Islet of Langerhans (tissue), 1 donor: ENCODE measurements around the gene TTLL6.
"Not testable (repeated sequence)": the region's sequence is repeated elsewhere in the genome, so short reads cannot be mapped to it uniquely, and the experiment has no call there.

Source experiments
- FAIRE-seq: peaks from one replicate; lab custom pipeline; 2011; peaks lifted over from hg19 to GRCh38; lab: Jason Lieb, UNC

TTLL6 gene

DNA sequence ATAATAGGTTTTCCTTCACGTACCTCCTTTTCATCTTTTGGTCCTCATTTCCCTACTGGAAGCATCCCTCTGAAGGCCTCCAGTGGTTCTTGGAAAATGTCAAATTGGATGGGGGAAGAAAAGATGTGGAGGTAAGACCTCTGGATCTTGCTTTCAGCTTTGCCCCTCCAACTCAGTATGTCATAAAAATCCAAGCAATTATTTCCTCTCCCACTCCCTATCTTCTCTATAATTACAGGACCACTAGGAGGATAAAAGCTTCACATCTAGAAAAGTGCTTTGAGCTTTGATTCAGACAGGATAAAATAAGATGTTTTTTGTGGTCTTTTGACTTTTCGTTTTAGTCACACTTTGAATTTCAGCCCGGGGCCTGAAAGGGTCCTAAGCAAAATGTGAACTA lies 1.7 kb downstream of the TTLL6 start:
- no peak for FAIRE-seq

DNA sequence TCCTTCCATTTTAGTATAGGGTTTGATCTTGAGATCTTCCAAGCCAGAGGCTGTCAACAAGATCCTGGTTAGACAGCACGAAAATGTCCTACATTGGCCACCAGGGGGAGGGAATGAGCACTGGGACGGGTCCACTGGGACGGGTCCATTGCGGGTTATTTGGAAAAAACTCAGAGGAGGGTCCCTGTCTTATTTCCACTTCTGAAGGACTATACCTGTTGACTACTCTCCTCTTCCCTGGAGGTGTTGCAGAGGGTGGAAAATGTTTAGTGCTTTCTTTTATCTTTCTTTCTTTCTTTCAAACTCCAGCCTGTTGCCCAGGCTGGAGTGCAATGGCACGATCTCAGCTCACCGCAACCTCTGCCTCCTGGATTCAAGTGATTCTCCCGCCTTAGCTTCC lies 2.5 kb downstream of the TTLL6 start:
- no peak for FAIRE-seq

DNA sequence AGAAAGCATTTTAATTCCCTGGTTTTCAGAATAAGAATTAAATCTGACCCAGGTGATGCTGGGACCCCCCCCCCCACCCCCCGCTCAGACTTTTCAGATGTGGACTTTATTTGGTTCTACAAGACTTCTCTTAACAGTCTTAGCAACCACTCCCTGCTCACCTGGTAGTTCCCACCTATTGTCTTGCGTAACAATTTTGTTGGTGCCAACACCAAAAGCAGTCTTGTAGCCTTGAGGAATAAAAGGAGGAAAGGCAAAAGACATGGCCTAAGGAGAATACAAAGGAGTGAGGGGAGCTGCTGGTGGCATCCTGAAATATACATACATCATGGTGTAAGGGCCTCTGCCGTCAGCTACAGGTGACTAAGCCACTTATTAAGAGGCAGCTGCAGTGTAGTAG lies 5.0 kb downstream of the TTLL6 start:
- no peak for FAIRE-seq

DNA sequence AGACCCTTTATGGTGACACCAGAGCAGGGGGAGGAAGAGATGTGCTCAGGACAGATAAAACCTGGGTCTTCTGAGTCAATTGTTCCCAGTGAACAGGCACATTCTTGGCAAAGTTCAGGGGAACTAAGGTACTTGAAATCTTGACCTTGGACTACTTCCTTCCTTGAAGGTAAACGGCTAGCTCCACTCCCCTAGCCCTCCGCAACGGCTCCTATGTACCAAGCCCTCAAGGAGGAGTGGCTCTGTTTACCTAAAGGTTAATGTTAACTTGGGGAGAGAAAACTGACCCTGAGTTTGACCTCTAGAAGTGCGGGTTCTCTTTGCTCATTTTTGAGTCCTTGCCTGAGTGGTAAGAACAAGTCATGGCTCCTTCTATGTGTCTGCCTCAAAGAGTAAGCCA lies 7.8 kb downstream of the TTLL6 start:
- FAIRE-seq: no peak

DNA sequence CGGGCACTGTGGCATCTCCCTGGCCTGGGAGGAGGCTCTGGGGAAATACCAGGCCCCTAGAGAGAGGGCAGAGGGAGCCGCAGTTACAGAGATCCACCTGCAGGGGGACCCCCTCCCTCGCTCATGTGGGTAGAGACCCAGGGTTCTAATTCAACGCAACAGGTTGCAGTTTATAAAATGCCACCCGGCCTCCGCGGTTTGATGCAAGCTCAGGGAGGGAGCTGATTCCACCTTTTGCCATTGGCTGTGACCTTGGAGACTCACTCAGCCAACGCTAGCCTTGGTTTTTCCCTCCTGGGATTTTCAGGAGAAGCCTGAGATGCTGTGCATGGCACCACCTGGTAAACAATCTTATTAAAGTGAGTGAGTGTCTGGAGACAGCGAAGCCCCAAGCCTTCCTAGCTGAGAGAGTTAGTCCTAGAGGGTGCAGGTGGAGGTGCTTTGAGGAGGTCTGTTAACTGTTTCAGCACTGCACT lies 12.1 kb downstream of the TTLL6 start:
- FAIRE-seq: no peak

DNA sequence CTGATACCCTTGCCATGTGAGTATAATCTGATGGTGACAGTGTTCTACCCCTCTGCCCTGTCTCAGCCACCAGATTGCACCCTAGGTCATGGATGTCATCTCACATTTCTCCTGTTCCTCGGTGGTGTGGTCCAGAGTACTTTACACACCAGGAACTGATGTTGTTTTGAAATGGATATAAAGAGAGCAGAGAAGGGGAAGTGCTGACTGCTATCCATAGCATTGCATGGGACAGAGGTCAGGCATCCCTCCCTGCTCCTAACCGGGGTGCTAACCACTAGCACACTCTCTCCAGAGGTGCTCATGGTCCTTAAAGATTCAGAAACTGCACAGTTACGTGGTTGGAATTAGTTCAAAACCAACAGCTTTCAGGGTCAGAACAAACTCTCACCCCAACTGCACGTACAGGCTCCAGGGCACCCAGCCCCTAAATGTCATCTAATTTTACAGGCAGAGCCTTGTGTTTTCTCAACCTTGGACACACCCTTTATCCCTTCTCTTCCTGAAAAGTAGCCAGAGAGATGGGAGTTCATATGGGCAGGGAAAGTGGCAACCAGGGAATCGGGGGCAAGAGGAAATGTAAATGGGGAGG lies 16.3 kb downstream of the TTLL6 start:
- FAIRE-seq: no peak

DNA sequence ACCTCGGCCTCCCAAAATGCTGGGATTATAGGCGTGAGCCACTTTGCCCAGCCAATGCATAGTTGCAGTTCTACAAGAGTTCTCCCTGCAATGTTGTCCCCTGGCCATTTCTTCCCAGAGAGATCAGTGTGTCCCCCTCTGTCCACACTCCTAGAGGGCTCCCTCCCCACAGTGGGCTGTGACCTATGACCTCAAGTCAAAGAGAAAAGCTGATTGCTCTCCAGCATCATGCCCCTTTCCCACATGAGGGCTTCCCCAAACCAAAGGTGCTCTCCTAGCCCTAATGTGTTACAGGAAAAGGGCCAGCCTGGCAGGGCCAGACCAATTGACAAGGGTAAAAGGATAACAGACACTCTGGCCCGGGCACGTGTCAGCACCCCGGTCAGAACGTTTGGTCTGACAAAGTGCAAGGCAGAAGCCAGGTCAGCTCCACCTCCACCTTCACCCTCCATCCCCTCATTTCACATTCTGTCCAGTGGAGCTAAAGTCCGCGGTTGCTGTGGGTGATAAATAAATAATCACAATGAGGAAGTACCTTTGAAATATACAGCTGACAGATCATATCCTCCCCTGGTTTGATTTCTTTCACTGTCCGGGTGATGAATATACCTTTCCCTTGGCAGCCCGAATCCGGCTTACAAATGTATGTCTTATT lies 17.8 kb downstream of the TTLL6 start:
- FAIRE-seq: no peak

DNA sequence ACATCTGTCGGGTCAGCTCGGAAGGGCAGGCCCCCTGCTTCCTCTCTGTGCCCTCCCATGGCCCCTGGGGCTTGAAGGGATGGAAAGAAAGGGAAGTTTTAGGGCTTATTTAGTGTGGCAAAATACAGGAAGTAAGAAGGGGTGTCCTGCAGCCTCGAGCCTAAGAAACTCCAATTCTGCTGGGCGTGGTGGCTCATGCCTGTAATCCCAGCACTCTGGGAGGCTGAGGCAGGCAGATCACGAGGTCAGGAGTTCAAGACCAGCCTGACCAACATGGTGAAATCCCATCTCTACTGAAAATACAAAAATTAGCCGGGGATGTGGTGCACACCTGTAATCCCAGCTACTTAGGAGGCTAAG lies 20.9 kb downstream of the TTLL6 start:
- not testable (repeated sequence) for FAIRE-seq

DNA sequence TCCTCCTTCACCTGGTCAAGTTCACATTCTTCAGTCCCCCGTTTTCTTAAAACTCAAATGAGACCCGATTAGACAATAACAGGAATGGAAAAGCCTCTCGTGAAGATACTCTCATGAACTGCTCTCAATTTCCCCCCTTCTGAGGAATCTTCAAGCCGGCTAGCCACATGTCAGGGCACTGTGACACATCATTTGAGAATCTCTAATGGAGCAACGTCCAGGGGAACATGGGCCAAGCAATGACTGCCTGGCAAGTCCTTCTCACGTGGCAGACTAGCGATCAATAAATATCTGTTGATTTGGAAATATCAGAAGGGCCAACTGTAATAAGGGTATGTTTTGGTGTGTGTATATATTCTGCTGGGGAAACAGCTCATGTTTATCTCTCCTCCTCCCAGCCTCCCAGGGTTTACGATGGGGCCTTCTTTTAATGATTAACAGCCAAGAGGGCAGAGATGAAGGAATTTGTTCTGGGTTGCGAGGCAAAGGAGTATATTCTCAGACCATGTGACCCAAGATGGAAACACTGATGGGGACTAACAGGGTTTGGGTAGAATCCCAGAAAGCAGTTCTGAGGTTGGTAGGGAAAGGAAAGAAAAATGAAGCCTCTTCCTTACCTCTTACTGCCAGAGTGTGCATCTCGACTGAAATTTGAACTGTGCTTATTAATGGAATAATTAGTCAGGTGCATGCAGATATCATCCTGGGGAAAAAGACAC lies 21.4 kb downstream of the TTLL6 start:
- FAIRE-seq: peak; percentile 53

DNA sequence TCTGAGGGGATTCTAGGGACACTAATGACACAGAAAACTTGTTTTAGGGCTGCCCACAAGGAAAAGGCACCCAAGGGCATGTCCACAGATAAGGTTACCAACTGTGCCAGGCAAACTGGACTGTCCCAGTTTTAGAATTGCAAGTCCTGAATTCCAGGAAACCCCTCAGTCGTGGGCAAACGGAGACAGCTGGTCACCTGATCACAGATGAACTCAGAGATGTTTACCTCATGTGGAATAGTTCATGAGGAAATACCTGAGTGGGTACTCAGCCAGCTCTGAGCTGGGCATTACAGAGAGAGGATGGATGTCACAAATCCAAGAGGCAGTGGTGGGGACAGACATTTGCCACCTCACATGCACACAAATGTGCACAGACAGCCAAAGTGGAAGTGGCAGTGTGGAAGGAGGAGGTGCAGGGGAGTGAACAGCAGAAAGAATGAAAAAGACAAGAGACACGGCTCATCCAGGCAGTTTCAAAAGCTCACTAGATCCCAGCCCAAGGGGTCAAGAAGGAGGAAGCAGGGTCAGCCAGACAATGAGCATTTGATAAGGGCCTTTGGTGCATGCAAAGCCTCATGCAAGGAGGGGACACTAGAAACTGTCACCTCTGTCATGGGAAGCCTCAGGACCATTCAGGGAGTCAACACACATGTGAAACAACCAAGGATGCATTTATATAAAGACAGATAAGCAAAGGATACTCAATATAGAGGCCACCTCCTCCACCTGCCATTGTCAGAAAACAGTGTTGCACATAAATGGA lies 24.8 kb downstream of the TTLL6 start:
- FAIRE-seq: no peak

DNA sequence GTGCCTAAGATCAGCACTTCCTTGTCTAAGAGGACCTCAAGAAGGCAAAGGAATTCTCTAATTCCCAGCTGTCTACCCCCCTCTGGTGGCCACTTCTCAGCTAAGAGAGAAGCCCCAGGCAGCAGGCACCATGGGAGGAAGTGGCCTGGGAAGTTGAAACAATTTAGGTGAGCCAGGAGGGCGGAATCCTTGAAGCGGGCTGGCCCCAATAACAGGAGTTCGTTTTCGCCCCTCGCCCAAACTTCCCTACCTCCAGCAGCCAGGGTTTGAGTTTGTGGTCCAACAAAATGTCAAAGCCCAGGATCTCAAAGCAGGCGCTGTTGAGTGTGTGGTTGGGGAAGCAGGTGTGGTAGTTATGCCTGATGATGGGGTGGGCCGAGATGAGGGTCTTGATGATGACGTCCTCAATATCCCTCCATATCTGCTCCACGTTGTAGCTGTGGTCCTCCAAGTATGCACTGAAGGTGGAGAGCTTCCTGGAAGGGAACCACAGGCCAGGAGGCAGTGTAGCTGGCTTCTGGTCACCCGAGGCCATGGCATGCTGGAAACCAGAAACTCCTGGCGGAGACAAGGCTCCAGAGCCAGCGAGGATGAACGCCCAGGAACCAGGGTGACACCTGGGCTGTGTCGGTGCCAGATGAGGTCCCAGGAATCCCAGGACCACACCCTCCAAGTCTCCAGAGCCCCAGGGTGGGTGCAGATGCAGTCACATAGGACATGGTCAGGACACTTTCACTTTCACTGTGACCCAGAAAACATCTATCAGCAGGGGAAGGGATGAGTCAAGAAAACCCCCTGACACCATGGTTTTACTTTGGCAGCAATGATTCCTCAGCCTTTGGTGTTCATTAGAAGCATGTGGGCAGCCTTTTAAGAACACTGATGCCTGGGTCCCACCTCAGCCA lies 25.6 kb downstream of the TTLL6 start:
- FAIRE-seq: no peak

DNA sequence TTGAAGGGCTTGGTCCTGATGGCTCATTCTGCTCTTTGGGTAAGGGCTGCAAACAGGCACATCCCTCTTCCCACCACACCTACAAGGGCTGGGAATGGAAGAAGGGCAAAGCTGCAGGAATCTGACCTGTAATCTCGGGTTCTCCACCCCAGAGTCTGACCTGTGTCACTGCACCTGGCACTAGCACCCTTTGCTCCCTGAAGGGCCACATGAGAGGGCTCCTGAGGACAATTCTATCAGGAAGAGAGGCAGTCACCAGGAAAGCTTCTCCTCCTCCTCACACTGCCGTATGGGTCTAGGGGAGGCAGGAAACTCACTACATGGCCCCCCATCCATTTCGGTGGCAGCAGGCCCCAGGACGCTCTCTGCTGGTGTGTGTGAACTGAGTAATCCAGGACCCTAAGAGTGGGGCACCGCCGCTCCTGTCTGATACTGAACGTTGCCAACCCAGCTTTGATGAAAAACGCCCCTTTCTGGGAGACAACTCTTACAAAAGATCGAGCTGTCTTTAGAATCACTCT lies 26.4 kb downstream of the TTLL6 start:
- FAIRE-seq: no peak

DNA sequence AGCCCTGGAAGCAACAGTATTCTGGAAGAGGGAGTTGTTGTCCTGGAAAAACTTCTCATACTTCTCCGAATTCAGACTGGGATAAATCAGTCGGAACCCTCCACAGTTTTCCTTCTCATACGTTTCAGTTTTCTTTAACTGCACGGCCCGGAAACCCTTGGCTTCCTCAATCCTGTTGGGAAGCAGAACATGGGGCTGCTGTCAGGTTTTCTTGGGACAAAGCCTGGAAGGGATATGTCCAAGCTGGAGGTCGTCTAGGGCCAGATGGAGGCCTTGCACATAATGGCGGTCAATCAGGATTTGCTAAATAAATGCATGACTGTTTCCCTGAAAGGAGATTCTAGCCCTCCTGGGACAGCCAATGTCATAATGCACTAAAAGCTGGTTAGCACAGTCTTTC lies 29.2 kb downstream of the TTLL6 start:
- FAIRE-seq: no peak

DNA sequence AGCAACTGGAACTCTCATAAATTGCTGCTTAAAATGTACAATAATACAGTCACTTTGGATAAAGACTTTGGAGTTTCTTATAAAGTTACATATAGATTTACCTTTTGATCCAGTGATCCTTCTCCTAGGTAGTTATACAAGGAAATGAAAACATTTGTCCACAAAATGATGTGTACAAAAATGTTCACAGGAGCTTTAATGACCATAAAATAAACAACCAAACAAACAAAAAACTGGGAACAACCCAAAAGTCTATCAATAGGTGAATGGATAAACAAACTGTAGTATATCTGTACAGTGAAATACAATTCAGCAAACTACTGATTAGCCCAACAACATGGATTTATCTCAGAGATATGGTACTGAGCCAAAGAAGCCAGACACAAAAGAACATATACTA lies 37.6 kb downstream of the TTLL6 start:
- no peak for FAIRE-seq

DNA sequence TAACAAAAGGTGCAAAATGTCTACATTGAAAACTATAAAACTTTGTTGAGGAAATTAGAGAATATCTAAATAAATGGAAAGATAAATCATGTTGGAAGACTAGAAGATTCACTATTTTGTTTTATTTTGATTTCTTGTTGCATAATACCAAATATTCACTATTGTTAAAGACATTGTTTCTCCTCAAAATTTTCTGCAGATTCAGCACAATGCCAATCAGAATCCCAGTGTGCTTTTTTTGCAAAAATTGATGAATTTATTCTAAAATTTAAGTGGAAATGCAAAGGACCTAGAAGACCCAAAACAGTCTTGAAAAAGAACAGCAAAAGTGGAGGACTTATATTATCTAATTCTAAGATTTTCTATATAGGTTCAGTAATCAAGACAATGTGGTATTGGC lies 40.4 kb downstream of the TTLL6 start:
- no peak for FAIRE-seq

DNA sequence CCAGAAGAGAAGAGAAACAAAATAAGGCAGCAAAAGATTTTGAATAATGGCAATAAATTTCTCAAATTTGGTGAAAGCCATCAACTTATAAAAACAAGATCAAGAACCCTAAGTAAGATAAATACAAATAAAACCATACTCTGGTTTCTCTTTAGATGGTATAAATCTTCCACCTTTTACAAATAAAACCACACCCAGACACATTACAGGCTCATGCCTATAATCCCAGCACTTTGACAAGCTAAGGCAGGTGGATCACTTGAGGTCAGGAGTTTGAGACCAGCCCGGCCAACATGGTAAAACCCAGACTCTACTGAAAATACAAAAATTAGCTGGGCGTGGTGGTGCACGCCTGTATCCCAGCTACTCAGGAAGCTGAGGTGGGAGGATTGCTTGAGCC lies 43.8 kb downstream of the TTLL6 start:
- no peak for FAIRE-seq

DNA sequence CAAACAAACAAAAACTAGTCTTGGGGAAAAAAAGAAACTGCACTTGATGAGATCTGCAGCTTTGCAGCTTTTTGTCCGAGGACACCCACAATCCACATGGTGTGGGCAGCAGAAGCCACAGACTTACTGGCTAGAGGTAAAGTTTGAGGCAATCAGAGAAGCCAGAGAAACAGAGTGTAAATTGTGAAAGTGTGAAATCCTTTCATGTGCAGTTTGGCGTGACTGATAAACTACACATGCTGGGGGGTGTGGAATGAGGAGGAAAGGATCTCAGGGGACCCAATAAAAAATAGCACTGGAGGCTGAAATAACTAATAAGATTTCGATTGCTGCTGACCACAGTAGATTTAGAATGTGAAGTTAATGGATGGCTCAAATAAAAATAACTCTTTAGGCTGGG lies 46.1 kb downstream of the TTLL6 start:
- no peak for FAIRE-seq

DNA sequence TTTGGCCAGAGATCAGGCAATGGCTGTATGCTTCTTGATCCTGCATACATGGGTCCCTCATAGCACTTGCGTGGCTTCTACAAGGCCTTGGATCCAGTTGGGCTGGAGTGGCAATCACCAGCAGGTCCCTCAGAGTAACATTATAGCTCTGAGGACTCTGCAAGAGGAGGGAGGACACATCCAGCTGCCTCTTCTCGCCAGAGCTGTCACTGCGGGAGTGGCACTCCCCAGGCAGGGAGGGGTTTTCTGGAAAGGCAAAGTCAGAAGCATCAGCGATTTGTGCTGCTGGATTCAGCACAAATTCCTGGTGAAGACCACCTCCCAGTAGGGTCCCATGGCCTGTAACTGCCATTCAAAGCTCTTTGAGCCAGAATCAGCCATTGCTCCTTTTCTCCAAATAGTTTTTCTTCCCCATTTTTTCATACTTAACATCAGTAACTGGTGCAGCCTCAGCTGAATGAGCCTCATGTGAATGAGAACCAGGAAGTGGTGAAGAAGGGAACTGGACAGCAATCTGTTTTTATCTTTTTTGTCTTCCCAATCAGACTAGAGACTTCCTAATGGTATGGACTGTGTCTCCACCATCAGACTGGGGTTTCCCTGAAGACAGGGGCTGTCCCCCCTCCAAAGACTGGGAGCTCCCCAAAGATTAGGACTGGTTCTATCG lies 47.9 kb downstream of the TTLL6 start:
- FAIRE-seq: no peak

DNA sequence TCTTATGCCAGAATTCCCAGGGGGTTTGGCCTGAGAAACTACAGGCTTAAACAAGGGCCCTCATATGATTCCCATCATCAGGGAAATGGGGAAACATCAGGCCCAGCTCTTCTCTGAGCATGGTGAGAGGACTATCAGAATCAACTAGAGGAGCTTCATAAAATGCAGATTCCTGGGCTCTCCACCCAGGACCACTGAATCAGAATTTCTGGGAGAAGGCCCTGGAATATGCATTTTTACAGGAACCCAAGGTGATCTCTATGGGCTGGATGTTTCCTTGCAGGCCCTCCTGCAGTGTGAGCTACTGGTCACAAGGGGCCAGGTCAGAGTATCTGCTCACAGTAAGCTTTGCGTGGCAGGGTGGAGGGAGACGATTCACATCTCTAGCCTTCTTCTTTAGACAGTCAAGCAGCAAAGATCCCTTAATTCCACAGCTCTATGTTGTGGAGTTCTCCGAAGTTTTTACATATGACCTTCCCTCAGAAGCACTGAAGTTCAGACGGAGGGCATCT lies 49.7 kb downstream of the TTLL6 start:
- no peak for FAIRE-seq

DNA sequence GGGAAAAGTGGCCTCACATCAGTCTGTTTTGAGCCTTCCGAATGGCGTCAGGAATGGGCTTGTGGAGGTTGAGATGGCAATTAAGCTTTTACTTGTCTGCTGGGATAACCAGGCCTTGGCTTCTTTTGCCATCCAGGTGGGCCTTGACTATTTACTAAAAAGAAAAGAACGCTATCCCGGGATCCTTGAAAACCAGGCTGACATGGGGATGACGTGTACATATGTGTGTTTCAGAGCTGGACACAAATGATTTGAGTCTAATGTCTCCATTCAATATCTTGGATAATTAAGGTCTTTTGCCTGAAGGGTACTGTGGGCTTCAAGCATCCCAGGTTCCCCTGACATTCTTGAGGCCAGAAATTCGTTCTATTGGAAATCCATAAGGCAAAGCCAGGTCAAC lies 55.9 kb downstream of the TTLL6 start:
- FAIRE-seq: no peak

DNA sequence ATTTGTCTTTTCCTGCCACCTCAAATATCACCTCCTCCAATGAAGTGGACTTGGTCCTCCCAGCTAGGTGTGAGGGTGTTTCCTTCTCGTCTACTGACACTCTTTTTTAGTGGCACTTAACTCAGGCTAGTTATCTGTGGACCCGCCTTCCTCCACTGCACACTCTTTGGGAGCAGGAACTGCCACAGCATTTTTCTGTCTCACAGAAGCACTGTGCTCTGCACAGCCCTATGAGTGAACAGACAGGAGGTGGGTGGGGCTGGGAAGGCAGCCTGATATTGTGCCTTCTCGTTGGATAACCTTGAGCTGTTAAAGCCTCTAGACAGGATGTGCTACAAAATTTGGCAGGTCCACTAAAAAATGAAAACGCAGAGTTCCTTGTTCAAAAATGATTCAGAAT lies 56.6 kb downstream of the TTLL6 start:
- no peak for FAIRE-seq
